ENCODE measurements around the gene CXCL9.

DNA sequence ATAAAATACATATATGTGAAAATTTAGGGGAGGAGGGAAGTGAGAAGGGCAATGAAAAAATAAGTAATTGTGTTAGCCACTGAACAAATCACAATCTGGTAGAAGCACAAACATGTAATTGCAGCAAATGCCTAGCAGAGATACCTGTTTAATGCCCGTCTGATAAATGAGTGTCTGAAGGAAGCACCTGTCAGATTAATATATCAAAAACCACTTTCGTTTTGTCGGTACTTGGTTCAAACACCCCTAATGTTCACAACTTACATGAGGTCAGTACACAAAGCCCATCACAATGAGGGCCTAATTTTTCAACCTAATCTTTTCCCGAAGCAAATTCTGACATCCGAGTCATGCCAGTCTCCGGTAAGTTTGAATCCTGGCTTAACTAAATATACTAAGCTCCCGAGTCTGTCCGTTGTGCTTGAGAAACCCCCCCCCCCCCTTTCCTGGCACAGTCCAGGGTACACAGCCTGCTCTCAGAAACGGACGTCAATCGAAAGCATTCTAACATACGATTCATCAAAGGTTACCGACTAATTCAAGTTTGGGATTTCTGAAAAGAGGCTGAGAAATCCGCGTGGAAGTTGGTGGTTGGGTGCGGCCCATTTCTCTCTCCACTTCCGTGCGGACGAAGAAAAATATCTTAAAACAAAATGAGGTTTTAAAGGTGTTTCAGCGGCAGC lies 17.3 kb downstream of the CXCL9 start:
- TF ChIP-seq, protein P1, sequence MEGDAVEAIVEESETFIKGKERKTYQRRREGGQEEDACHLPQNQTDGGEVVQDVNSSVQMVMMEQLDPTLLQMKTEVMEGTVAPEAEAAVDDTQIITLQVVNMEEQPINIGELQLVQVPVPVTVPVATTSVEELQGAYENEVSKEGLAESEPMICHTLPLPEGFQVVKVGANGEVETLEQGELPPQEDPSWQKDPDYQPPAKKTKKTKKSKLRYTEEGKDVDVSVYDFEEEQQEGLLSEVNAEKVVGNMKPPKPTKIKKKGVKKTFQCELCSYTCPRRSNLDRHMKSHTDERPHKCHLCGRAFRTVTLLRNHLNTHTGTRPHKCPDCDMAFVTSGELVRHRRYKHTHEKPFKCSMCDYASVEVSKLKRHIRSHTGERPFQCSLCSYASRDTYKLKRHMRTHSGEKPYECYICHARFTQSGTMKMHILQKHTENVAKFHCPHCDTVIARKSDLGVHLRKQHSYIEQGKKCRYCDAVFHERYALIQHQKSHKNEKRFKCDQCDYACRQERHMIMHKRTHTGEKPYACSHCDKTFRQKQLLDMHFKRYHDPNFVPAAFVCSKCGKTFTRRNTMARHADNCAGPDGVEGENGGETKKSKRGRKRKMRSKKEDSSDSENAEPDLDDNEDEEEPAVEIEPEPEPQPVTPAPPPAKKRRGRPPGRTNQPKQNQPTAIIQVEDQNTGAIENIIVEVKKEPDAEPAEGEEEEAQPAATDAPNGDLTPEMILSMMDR (conservative IDR thresholded peaks at IDR 0.05 in 1 of 2, IDR thresholded peaks at IDR 0.05 in 1 of 2; ENCODE audit: extremely low read depth in 1 of 2, insufficient read depth in 1 of 2, low read depth in 1 of 2, low read length in 2 of 2): no peak
- TF ChIP-seq EZH2 (IDR thresholded peaks at IDR 0.05; ENCODE audit: borderline replicate concordance, low read length): no peak

Data from mammary epithelial cell (primary cell).